ENCODE results near the gene RAX.
A peak's percentile ranks its signal among the peaks of the same experiment; 100 is the strongest.
"Not testable (repeated sequence)": the region's sequence is repeated elsewhere in the genome, so short reads cannot be mapped to it uniquely, and the experiment has no call there.

RAX gene

GRCh38 chr18:59272221-59272888 is 899 bp downstream of the RAX start:
- DNase-seq = no peak

- DNase-seq = no peak
Measured at GRCh38 chr18:59271606-59272220, 1.5 kb downstream of the RAX start.

GRCh38 chr18:59270689-59271257 is 2.5 kb downstream of the RAX start:
- no peak for DNase-seq

GRCh38 chr18:59269563-59270119 is 3.6 kb downstream of the RAX start:
- no peak for DNase-seq

- peak; percentile 57 for DNase-seq
Measured at GRCh38 chr18:59268721-59269562, 4.3 kb downstream of the RAX start.

- DNase-seq = no peak
Measured at GRCh38 chr18:59268127-59268720, 5.0 kb downstream of the RAX start.

GRCh38 chr18:59267503-59268126 is 5.6 kb downstream of the RAX start:
- DNase-seq = no peak

GRCh38 chr18:59266886-59267502 is 6.3 kb downstream of the RAX start:
- no peak for DNase-seq

GRCh38 chr18:59266459-59266858 is 6.8 kb downstream of the RAX start:
- DNase-seq = no peak

GRCh38 chr18:59265974-59266369 is 7.3 kb downstream of the RAX start:
- no peak for DNase-seq

- peak; percentile 51 for DNase-seq
Measured at GRCh38 chr18:59265246-59265973, 7.8 kb downstream of the RAX start.

- DNase-seq = no peak
Measured at GRCh38 chr18:59264651-59265245, 8.5 kb downstream of the RAX start.

GRCh38 chr18:59264121-59264571 is 9.1 kb downstream of the RAX start:
- no peak for DNase-seq

GRCh38 chr18:59263661-59264060 is 9.6 kb downstream of the RAX start:
- DNase-seq = no peak

GRCh38 chr18:59262243-59262642 is 11.0 kb downstream of the RAX start:
- DNase-seq = not testable (repeated sequence)

GRCh38 chr18:59261842-59262241 is 11.4 kb downstream of the RAX start:
- DNase-seq = not testable (repeated sequence)

- DNase-seq = not testable (repeated sequence)
Measured at GRCh38 chr18:59255491-59255890, 17.8 kb downstream of the RAX start.

GRCh38 chr18:59249199-59249774 is 24.0 kb downstream of the RAX start:
- DNase-seq = peak; percentile 42

GRCh38 chr18:59246796-59247195 is 26.5 kb downstream of the RAX start:
- DNase-seq = no peak

- no peak for DNase-seq
Measured at GRCh38 chr18:59242906-59243305, 30.3 kb downstream of the RAX start.
